GM19395 (cell line): ENCODE results near the gene UNC93B1.
"Not testable (repeated sequence)": the region's sequence is repeated elsewhere in the genome, so short reads cannot be mapped to it uniquely, and the experiment has no call there.

Experiments used
- ATAC-seq: cut with Tn5 transposase; IDR thresholded peaks from one replicate; pipeline ENCODE4 v1.9.1; 2021; ENCODE audit warnings: mild to moderate bottlenecking, moderate library complexity; ENCODE audit not compliant: unreplicated experiment

The UNC93B1 gene

DNA sequence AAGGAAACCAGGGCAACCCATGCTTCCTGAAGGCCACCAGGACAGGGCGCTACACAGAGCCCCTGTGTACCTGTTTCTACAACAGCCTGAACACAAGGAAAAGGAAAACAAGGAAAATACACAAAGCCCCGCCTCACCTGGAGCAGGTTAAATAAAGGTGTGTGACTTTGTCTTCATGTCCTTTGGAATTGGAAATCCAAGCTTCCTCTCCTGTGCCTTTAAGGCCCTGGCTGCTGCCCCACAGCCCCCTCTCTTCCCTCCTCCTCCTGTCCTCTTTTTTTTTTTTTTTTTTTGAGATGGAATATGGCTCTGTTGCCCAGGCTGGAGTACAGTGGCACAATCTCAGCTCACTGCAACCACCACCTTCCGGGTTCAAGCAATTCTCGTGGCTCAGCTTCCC lies 57.5 kb downstream of the UNC93B1 start:
- ATAC-seq, result not testable (repeated sequence)

DNA sequence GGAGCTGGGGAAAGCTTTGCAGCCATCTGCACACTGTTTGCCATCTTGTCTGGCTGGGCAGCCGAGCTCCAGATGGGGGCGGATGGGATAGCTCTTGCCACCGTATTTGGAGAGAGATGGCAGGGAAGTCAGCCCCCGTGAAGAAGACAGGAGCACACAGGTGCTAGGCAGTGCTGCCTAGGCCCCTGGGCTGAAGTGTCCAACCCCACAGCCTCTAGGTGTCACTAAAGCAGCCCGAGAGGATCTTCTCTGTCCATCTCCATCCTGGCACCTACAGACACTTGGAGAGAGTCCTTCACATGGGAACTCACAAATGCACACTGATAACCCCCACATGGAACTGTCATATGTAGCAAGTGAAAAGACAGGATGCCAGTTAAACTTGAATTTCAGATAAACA lies 60.5 kb downstream of the UNC93B1 start:
- ATAC-seq, result not testable (repeated sequence)
